SK-MEL-5 (cell line): ENCODE results near the gene BOK. TPM values are rescaled to one million over a fixed set of nuclear protein-coding genes. Genes with fewer than 3 reads are reported as not detected.
"Not testable (repeated sequence)": the region's sequence is repeated elsewhere in the genome, so short reads cannot be mapped to it uniquely, and the experiment has no call there.

Source experiments
- DNase-seq: peaks from one replicate; pipeline ENCODE4 v3.0.0-alpha.2; 2016; ENCODE audit warnings: low read depth, low spot score
- in situ Hi-C: cut with HindIII; loops from 2 replicates; pipeline ENCODE4 v1.10.0; 2016; ENCODE audit warnings: low sequenced_read_pairs, high pct_unique_total_duplicates, low pct_unique_long_range_greater_than_20kb
- total RNA-seq: library from RNA; depleted of rRNA; stranded (reverse); fragments of >200 nt; shearing (Covaris generic); gene quantifications from 2 replicates; pipeline ENCODE4 v1.2.3, GENCODE V29; 2014

BOK gene
- total RNA-seq, 1 experiment from 2014 or later, result 10.6 TPM

DNA sequence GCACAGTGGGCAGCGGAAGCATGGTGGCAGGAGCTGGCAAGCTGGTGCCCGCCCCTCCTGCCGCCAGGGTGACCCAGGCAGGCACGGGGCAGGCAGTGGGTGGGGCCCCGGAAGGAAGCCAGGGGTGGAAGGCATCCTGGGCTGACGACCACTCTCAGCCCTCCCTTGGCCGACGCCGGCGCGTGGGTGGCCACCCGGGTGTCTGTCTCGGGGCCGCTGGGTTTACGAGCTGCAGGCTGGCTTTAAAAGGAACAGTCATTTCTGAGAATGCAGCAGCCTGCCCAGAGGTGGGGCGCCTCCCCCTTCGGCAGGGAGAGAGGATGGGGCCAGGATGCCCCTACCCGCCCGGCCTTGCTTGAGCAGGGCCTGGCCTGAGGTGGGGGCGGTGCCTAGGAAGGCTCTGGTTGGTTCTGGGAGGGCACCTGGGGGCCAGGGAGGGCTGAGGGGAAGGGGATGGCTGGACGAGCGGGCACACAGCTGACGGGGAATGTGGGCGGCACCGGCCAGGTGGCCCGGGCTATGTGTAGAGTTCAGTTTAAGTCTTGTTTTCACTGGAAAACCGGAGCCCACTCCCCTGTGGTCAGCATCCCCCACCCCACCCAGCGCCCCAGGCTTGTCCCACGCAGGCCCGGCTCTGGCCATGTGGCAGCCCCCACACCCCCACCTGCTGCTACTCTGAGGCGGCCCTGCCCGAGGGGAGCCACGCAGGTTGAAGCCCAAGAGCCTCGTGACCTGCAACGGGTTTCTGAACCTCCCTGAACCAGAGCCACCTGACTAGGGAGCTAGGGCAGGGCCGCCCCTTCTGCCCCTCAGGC lies 6.3 kb downstream of the BOK start:
- DNase-seq, result no peak
- in situ Hi-C loops, result no loop called here

- in situ Hi-C loops, result no loop called here
- no peak for DNase-seq
Observed at GRCh38 chr2:241565411-241565810, 6.9 kb downstream of the BOK start.

GRCh38 chr2:241566021-241566420 lies 7.5 kb downstream of the BOK start:
- in situ Hi-C loops, DNase-seq: not testable (repeated sequence)

DNA sequence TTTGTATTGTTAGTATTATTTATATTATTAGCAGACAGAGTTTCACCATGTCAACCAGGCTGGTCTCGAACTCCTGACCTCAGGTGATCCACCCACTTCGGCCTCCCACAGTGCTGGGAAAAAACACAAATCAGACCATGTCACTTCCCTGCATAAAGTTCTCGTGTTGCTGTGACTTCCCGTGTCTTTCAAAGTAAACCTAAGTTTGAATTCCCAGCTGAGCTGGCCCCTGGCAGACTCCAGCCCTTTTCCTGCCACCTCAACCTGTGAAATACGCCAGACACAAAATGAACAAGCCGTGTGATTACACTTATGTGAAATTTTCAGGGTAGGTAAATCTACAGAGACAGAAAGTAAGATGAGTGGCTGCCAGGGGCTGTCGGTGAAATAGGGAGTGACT lies 7.9 kb downstream of the BOK start:
- in situ Hi-C loops, result no loop called here
- no peak for DNase-seq

GRCh38 chr2:241567266-241567665 lies 8.7 kb downstream of the BOK start:
- in situ Hi-C loops, result not testable (repeated sequence)

GRCh38 chr2:241567776-241568175 lies 9.2 kb downstream of the BOK start:
- in situ Hi-C loops, result no loop called here
- no peak for DNase-seq

More at GRCh38 chr2:241567266-241567665, 8.7 kb downstream of the BOK start:
- DNase-seq, result not testable (repeated sequence)

- DNase-seq, result no peak
- in situ Hi-C loops, result no loop called here
Observed at GRCh38 chr2:241568726-241569125, 10.2 kb downstream of the BOK start.

GRCh38 chr2:241569831-241570281 lies 11.3 kb downstream of the BOK start:
- DNase-seq, result no peak
- in situ Hi-C loops, result no loop called here

DNA sequence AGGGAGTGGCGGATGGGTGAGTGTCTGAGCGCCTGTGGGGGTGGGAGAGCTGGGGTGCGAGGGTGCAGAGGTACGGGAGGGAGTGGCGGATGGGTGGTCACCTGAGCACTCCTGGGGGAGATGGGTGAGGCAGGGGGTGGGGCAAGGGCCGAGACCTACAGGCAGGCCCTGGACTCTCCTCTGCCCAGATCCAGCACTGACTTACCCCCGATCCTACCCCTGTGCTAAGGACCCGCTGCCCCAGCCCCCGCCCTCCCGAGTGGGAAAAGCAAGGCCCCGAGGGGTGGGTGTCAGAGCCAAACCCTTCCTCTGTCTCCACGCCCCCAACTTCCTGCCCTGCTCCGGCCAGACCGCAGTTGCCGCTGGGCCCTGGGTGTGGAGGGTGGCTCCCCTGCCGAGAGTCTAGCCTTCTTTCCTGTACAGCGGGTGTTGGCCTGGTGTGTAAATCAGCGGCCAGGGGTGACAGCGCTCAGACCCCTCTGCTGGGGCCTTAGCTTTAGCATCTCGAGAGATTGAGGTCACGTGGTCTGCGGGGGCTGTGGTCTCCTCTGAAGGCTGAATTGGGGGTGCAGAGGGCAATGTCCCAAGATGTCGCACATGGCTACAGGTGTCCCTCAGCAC lies 12.5 kb downstream of the BOK start:
- no peak for DNase-seq
- in situ Hi-C loops, result no loop called here

GRCh38 chr2:241571821-241572620 lies 13.5 kb downstream of the BOK start:
- DNase-seq, result no peak
- in situ Hi-C loops, result no loop called here

GRCh38 chr2:241572915-241573651 lies 14.5 kb downstream of the BOK start:
- in situ Hi-C loops, DNase-seq: not testable (repeated sequence)

DNA sequence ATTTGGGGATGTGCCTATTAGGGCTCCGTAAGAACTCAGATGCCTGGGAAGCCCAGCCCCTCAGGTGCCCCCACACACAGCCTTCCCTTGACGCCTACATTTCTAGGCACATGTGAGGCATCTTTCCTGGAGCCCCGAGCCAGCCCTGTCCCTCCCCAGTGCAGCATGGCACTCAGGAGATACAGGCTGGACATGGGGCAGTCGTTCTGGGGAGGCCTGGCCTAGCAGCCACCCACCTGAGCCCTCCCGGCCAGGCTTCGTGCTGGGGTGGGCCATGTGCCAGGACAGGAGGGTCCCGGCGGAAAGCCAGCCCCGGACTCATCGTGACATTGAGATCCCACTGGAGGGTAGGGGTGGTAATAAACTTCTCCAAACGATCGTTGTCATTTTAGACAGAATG lies 15.2 kb downstream of the BOK start:
- in situ Hi-C loops, result no loop called here
- DNase-seq, result no peak

- in situ Hi-C loops, result no loop called here
- no peak for DNase-seq
Observed at GRCh38 chr2:241574911-241575623, 16.5 kb downstream of the BOK start.

DNA sequence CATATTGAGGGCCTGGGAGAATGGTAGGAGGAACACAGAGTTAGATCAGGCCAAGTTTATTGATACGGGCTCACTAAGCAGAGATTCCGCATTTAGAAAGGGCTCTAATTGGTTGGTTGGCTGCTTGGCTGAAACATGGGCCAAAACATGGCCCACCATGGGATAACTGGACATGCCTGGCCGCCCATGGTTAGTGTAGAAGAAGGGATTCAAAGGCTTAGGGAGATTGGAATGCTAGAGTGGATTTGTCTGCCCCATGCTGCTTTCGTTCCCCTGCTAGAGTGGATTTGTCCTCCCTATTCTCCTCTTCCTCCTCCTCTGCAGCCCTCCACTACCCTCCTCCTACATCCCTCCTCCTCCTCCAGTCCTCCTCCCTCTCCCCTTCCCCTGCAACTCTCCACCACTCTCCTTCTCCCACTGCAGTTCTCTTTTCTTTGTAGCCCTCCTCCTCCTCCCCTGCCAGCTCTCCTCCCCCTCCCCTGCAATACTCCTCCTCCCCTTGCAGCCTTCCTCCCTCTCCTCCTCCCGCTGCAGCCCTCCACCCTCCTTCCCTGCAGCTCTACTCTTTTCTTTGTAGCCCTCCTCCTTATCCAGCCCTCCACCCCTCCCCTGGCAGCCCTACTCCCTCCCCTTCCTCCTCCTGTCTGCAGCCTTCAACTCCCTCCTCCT lies 17.2 kb downstream of the BOK start:
- in situ Hi-C loops, result no loop called here
- no peak for DNase-seq

DNA sequence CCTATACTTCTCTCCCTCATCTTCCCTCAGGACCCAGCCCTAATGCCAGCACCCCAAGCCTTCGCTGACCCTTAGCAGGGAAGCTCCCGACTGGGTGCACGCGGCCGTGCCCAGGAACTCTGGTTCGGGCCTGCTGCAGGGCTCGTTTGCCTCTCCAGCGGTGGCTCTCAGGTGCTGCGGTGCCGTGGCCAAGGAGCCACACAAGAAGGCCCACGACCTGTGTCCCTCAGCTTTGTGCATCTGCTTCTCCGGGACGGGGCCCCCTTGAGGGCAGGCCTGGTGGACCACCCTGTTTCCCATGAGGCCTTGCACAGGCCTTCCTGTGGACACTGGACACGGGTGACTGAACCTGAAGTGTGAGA lies 17.7 kb downstream of the BOK start:
- DNase-seq, result no peak
- in situ Hi-C loops, result no loop called here

DNA sequence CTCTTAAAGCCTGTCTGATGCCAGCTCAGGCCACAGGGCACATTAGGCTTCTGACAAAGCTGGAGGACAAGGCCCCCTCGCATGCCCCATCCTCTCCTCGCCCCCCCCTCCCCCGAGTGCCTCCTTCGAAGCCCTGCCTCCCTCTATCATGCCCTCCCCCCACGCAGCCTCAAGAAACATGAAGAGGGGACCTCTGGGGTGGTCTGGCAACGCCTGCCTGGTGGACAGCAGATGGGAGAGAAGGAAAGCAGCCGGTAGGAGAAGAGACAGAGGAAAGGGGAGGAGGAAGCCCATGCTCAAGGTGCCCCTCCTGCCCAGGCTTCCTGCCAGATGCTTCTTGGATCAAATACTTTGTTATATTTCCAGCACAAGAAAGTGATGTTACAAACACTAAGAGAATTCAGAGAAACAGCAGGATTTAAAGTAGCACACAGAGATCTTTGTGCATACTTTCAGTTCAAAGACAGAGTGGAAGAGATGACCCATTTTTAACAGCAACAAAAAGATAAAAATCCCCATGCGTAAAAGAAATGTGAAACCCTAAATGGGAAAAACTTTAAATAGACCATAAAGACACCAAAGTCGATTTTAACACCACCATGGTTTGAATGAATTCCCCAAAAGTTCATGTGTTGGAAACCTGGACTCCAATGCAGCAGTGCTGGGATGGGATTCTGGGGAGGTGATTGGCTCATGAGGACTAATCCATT lies 19.0 kb downstream of the BOK start:
- no peak for DNase-seq
- in situ Hi-C loops, result no loop called here
